Measurements from ENCODE around the gene PES1. TPM values are rescaled to one million over a fixed set of nuclear protein-coding genes. Genes with fewer than 3 reads are reported as not detected.

The PES1 gene
- total RNA-seq, 1 donor from 2014 or later: 168 TPM

GRCh38 chr22:30582788-30583545 lies 8.7 kb downstream of the PES1 start:
- no peak overlapping the region for H3K27ac Mint-ChIP-seq
- no peaks in the 10 kb centered on the region for H3K4me1 Mint-ChIP-seq (ENCODE audit: low read depth)
- no peaks in the 10 kb centered on the region for H3K9me3 Mint-ChIP-seq
- no peaks in the 10 kb centered on the region for H3K27me3 Mint-ChIP-seq (ENCODE audit: insufficient read depth)
- no peak overlapping the region for H3K4me3 Mint-ChIP-seq
- peaks cover 56% of the 10 kb centered on the region for H3K36me3 Mint-ChIP-seq (ENCODE audit: low read depth)
- intact Hi-C loops (cut with micrococcal nuclease): no loop called here
- DNase-seq (ENCODE audit: low spot score): no peak

GRCh38 chr22:30582051-30582450 lies 9.7 kb downstream of the PES1 start:
- H3K27me3 Mint-ChIP-seq (ENCODE audit: insufficient read depth): no peaks in the 10 kb centered on the region
- no peaks in the 10 kb centered on the region for H3K9me3 Mint-ChIP-seq
- no peak for DNase-seq (ENCODE audit: low spot score)
- H3K4me3 Mint-ChIP-seq: no peak overlapping the region
- no peaks in the 10 kb centered on the region for H3K4me1 Mint-ChIP-seq (ENCODE audit: low read depth)
- H3K36me3 Mint-ChIP-seq (ENCODE audit: low read depth): peaks cover 59% of the 10 kb centered on the region
- H3K27ac Mint-ChIP-seq: no peak overlapping the region
- intact Hi-C loops (cut with micrococcal nuclease): no loop called here

- no peaks in the 10 kb centered on the region for H3K4me1 Mint-ChIP-seq (ENCODE audit: low read depth)
- no peaks in the 10 kb centered on the region for H3K9me3 Mint-ChIP-seq
- no peak for DNase-seq (ENCODE audit: low spot score)
- H3K27ac Mint-ChIP-seq: no peak overlapping the region
- intact Hi-C loops (cut with micrococcal nuclease): no loop called here
- H3K4me3 Mint-ChIP-seq: no peak overlapping the region
- H3K27me3 Mint-ChIP-seq (ENCODE audit: insufficient read depth): no peaks in the 10 kb centered on the region
- H3K36me3 Mint-ChIP-seq (ENCODE audit: low read depth): peaks cover 58% of the 10 kb centered on the region
Measured at GRCh38 chr22:30580896-30581295, 10.8 kb downstream of the PES1 start.

GRCh38 chr22:30578481-30578880 lies 13.2 kb downstream of the PES1 start:
- intact Hi-C loops (cut with micrococcal nuclease): no loop called here
- Mint-ChIP-seq H3K27me3 (ENCODE audit: insufficient read depth) (peaks cover 4% of the 10 kb centered on the region), H3K27ac (no peak overlapping the region), H3K9me3 (no peaks in the 10 kb centered on the region), H3K36me3 (ENCODE audit: low read depth) (peaks cover 47% of the 10 kb centered on the region), H3K4me1 (ENCODE audit: low read depth) (no peaks in the 10 kb centered on the region), H3K4me3 (no peak overlapping the region)
- DNase-seq (ENCODE audit: low spot score): no peak

- H3K27ac Mint-ChIP-seq: no peak overlapping the region
- no peak for DNase-seq (ENCODE audit: low spot score)
- H3K4me3 Mint-ChIP-seq: no peak overlapping the region
- no peaks in the 10 kb centered on the region for H3K9me3 Mint-ChIP-seq
- intact Hi-C loops (cut with micrococcal nuclease): no loop called here
- peaks cover 36% of the 10 kb centered on the region for H3K36me3 Mint-ChIP-seq (ENCODE audit: low read depth)
- no peaks in the 10 kb centered on the region for H3K4me1 Mint-ChIP-seq (ENCODE audit: low read depth)
- peaks cover 4% of the 10 kb centered on the region for H3K27me3 Mint-ChIP-seq (ENCODE audit: insufficient read depth)
Measured at GRCh38 chr22:30575859-30576258, 15.9 kb downstream of the PES1 start.

- H3K4me3 Mint-ChIP-seq: no peak overlapping the region
- no peak for DNase-seq (ENCODE audit: low spot score)
- H3K27ac Mint-ChIP-seq: no peak overlapping the region
- H3K9me3 Mint-ChIP-seq: no peaks in the 10 kb centered on the region
- intact Hi-C loops (cut with micrococcal nuclease): no loop called here
- H3K36me3 Mint-ChIP-seq (ENCODE audit: low read depth): peaks cover 34% of the 10 kb centered on the region
- no peaks in the 10 kb centered on the region for H3K4me1 Mint-ChIP-seq (ENCODE audit: low read depth)
- H3K27me3 Mint-ChIP-seq (ENCODE audit: insufficient read depth): peaks cover 4% of the 10 kb centered on the region
Measured at GRCh38 chr22:30574997-30575671, 16.6 kb downstream of the PES1 start.

- Mint-ChIP-seq H3K4me1 (ENCODE audit: low read depth) (no peaks in the 10 kb centered on the region), H3K4me3 (no peak within 1 kb of the TSS), H3K9me3 (no peaks in the 10 kb centered on the region), H3K27me3 (ENCODE audit: insufficient read depth) (peaks cover 4% of the 10 kb centered on the region), H3K27ac (no peak within 1 kb of the TSS), H3K36me3 (ENCODE audit: low read depth) (peaks cover 26% of the 10 kb centered on the region)
- DNase-seq (ENCODE audit: low spot score): no peak
- intact Hi-C loops (cut with micrococcal nuclease): no loop called here
Measured at GRCh38 chr22:30574095-30574981, 17.4 kb downstream of the PES1 start, which contains the start of gene GAL3ST1. Gene GAL3ST1 (minus strand): TSS chr22:30574665. CDS start chr22:30557392, 17,273 bp downstream.

- no peaks in the 10 kb centered on the region for H3K4me1 Mint-ChIP-seq (ENCODE audit: low read depth)
- H3K36me3 Mint-ChIP-seq (ENCODE audit: low read depth): peaks cover 19% of the 10 kb centered on the region
- no peaks in the 10 kb centered on the region for H3K9me3 Mint-ChIP-seq
- DNase-seq (ENCODE audit: low spot score): no peak
- intact Hi-C loops (cut with micrococcal nuclease): no loop called here
- no peak overlapping the region for H3K27ac Mint-ChIP-seq
- H3K27me3 Mint-ChIP-seq (ENCODE audit: insufficient read depth): peaks cover 4% of the 10 kb centered on the region
- no peak overlapping the region for H3K4me3 Mint-ChIP-seq
Measured at GRCh38 chr22:30573594-30574094, 18.1 kb downstream of the PES1 start.

- Mint-ChIP-seq H3K27ac (no peak overlapping the region), H3K4me3 (no peak overlapping the region), H3K9me3 (no peaks in the 10 kb centered on the region), H3K36me3 (ENCODE audit: low read depth) (peaks cover 18% of the 10 kb centered on the region), H3K27me3 (ENCODE audit: insufficient read depth) (peaks cover 4% of the 10 kb centered on the region), H3K4me1 (ENCODE audit: low read depth) (no peaks in the 10 kb centered on the region)
- intact Hi-C loops (cut with micrococcal nuclease): no loop called here
- no peak for DNase-seq (ENCODE audit: low spot score)
Measured at GRCh38 chr22:30572840-30573593, 18.7 kb downstream of the PES1 start.

- DNase-seq (ENCODE audit: low spot score): no peak
- H3K36me3 Mint-ChIP-seq (ENCODE audit: low read depth): peaks cover 12% of the 10 kb centered on the region
- peaks cover 6% of the 10 kb centered on the region for H3K27me3 Mint-ChIP-seq (ENCODE audit: insufficient read depth)
- H3K4me3 Mint-ChIP-seq: no peak overlapping the region
- H3K27ac Mint-ChIP-seq: no peak overlapping the region
- no peaks in the 10 kb centered on the region for H3K4me1 Mint-ChIP-seq (ENCODE audit: low read depth)
- intact Hi-C loops (cut with micrococcal nuclease): no loop called here
- H3K9me3 Mint-ChIP-seq: no peaks in the 10 kb centered on the region
Measured at GRCh38 chr22:30572210-30572609, 19.5 kb downstream of the PES1 start.

- Mint-ChIP-seq H3K27ac (no peak overlapping the region), H3K36me3 (ENCODE audit: low read depth) (no peaks in the 10 kb centered on the region), H3K9me3 (no peaks in the 10 kb centered on the region), H3K4me3 (no peak overlapping the region), H3K27me3 (ENCODE audit: insufficient read depth) (peaks cover 7% of the 10 kb centered on the region), H3K4me1 (ENCODE audit: low read depth) (no peaks in the 10 kb centered on the region)
- no peak for DNase-seq (ENCODE audit: low spot score)
- intact Hi-C loops (cut with micrococcal nuclease): no loop called here
Measured at GRCh38 chr22:30569674-30570202, 22.0 kb downstream of the PES1 start.
